Measurements from ENCODE around the gene AGO3.

Gene AGO3

GRCh38 chr1:36084497-36085115, 153.7 kb downstream of the AGO3 start:
- DNase-seq: no peak

GRCh38 chr1:36085126-36085525, 154.2 kb downstream of the AGO3 start:
- DNase-seq: no peak

GRCh38 chr1:36085686-36086526, 155.0 kb downstream of the AGO3 start:
- no peak for DNase-seq

GRCh38 chr1:36086529-36087232, 155.8 kb downstream of the AGO3 start:
- DNase-seq: no peak

- DNase-seq: no peak
Observed at GRCh38 chr1:36087233-36088123, 156.6 kb downstream of the AGO3 start.

GRCh38 chr1:36088265-36088576, 157.3 kb downstream of the AGO3 start:
- DNase-seq: no peak

- DNase-seq: peak; percentile 53
Observed at GRCh38 chr1:36088577-36089392, 157.9 kb downstream of the AGO3 start, which contains the start of gene ADPRS. Gene ADPRS (plus strand): TSS chr1:36088892. CDS start chr1:36088905, 13 bp downstream.

GRCh38 chr1:36089393-36090121, 158.7 kb downstream of the AGO3 start:
- DNase-seq: no peak

GRCh38 chr1:36091141-36091540, 160.2 kb downstream of the AGO3 start:
- DNase-seq: no peak

GRCh38 chr1:36091698-36092097, 160.8 kb downstream of the AGO3 start:
- no peak for DNase-seq

- no peak for DNase-seq
Observed at GRCh38 chr1:36092166-36092797, 161.4 kb downstream of the AGO3 start.

GRCh38 chr1:36092798-36093185, 161.9 kb downstream of the AGO3 start:
- no peak for DNase-seq

GRCh38 chr1:36093226-36093625, 162.3 kb downstream of the AGO3 start:
- DNase-seq: no peak

GRCh38 chr1:36093929-36094328, 163.0 kb downstream of the AGO3 start:
- no peak for DNase-seq

- no peak for DNase-seq
Observed at GRCh38 chr1:36094621-36095061, 163.7 kb downstream of the AGO3 start.

- DNase-seq: no peak
Observed at GRCh38 chr1:36095760-36096405, 165.0 kb downstream of the AGO3 start.

- no peak for DNase-seq
Observed at GRCh38 chr1:36096500-36097432, 165.9 kb downstream of the AGO3 start.

GRCh38 chr1:36097693-36098585, 167.0 kb downstream of the AGO3 start:
- no peak for DNase-seq
